PC-9 (cell line): ENCODE results near the gene KRT37. TPM values are rescaled to one million over a fixed set of nuclear protein-coding genes. Genes with fewer than 3 reads are reported as not detected.

ENCODE experiments used
- BruUV-seq: library from RNA; stranded (reverse); fragments of 400-500 nt; replicated peaks from 2 replicates; lab custom pipeline; 2021; lab: Mats Ljungman, UMichigan
- CTCF ChIA-PET: fragments of 300-600 bp; sonication (Branson Sonifier 250); formaldehyde crosslinking; loops from one replicate; lab custom pipeline; 2022; ENCODE audit warnings: antibody characterized with exemption; lab: Charles Lee
- POLR2A ChIA-PET: fragments of 300-600 bp; sonication (Branson Sonifier 250); formaldehyde crosslinking; loops from one replicate; lab custom pipeline; 2022; ENCODE audit warnings: antibody characterized with exemption; ENCODE audit not compliant: unreplicated experiment; lab: Charles Lee
- DNase-seq, 2 experiments: peaks; one replicate each; pipeline versions ENCODE4 v3.0.0 to v3.0.0-alpha.2; 2015 to 2022; ENCODE audit warnings: mixed read lengths in 1 of 2
- H2AFZ ChIP-seq: fragments of 200-600 bp; sonication (generic); 2 replicates; pipeline ENCODE4 v1.8.1; 2017; ENCODE audit warnings: antibody characterized with exemption
- H3F3A ChIP-seq: fragments of 200-600 bp; sonication (generic); 2 replicates; pipeline ENCODE4 v1.8.1; 2017; ENCODE audit warnings: antibody characterized with exemption, mild to moderate bottlenecking, low read depth; ENCODE audit not compliant: insufficient read depth
- H3K27ac ChIP-seq: fragments of 200-600 bp; sonication (generic); 2 replicates; pipeline ENCODE4 v1.6.1; 2016; ENCODE audit warnings: mixed run types
- H3K27me3 ChIP-seq: fragments of 200-600 bp; sonication (generic); 2 replicates; pipeline ENCODE4 v1.6.1; 2016; ENCODE audit warnings: low read depth, mixed run types; ENCODE audit not compliant: insufficient read depth
- H3K36me3 ChIP-seq: fragments of 200-600 bp; sonication (generic); 2 replicates; pipeline ENCODE4 v1.6.1; 2016; ENCODE audit warnings: low read depth, mixed run types
- H3K4me1 ChIP-seq: fragments of 200-600 bp; sonication (generic); replicated peaks from 2 replicates; pipeline ENCODE4 v1.6.1; 2016; ENCODE audit warnings: mixed run types; ENCODE audit not compliant: insufficient read depth
- H3K4me2 ChIP-seq: fragments of 200-600 bp; sonication (generic); 2 replicates; pipeline ENCODE4 v1.6.1; 2017; ENCODE audit warnings: mixed run types
- H3K4me3 ChIP-seq: fragments of 200-600 bp; sonication (generic); 2 replicates; pipeline ENCODE4 v1.6.1; 2016; ENCODE audit warnings: mixed run types
- H3K79me2 ChIP-seq: fragments of 200-600 bp; sonication (generic); 2 replicates; pipeline ENCODE4 v1.6.1; 2017; ENCODE audit warnings: low read depth, mixed run types
- H3K9me2 ChIP-seq: fragments of 200-600 bp; sonication (generic); 2 replicates; pipeline ENCODE4 v1.8.1; 2017; ENCODE audit warnings: mild to moderate bottlenecking; ENCODE audit not compliant: insufficient read depth
- H3K9me3 ChIP-seq: fragments of 200-600 bp; sonication (generic); 2 replicates; pipeline ENCODE4 v1.8.1; 2016; ENCODE audit warnings: low read depth; ENCODE audit not compliant: insufficient read depth
- H4K20me1 ChIP-seq: fragments of 200-600 bp; sonication (generic); 2 replicates; pipeline ENCODE4 v1.8.1; 2017; ENCODE audit not compliant: insufficient read depth
- EZH2 ChIP-seq: fragments of 200-600 bp; sonication (generic); IDR thresholded peaks from 2 replicates; pipeline ENCODE4 v1.8.0; 2017; ENCODE audit warnings: antibody characterized with exemption, low read depth
- intact Hi-C: fragments of 100-400 bp; cut with micrococcal nuclease; formaldehyde crosslinking; loops from one replicate; pipeline ENCODE4 v1.10.0; 2022; ENCODE audit not compliant: unreplicated experiment
- total RNA-seq: library from RNA; stranded (reverse); gene quantifications from 2 replicates; pipeline ENCODE4 v1.2.3, GENCODE V29; 2021
- TF ChIP-seq, protein P1 (sequence below): fragments of 200-600 bp; sonication (generic); conservative IDR thresholded peaks from 2 replicates; pipeline ENCODE4 v1.6.1; 2017; ENCODE audit warnings: mixed run types, antibody characterized with exemption, mild to moderate bottlenecking, moderate library complexity

KRT37 gene
- total RNA-seq, 1 experiment from 2014 or later, result not detected

DNA sequence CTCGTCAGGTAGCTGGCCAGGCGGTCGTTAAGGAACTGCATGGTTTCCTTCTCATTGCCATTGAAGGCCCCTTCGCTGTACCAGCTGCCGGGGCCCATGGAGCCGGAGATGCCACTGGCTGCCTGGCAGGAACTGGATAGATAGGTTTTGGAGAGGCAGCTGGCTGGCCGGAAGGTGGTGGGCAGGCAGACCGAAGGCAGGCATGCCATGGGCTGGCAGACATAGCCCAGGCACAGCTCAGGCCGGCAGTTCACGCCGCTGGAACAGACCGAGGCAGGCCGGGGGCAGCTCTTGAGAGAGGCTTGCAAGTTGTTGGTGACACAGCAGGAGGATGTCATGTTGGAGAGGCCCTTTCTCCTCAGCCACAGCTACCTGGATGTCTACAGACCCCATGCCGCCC lies 42.6 kb upstream of the KRT37 start, which contains the start of gene KRT32:
Gene KRT32, minus strand, starts transcription at position 399 of the 400 bp plus-strand sequence. Its CDS starts 61 bp downstream, at position 338.
- Histone ChIP-seq H3K9me3 (no peaks in the 10 kb centered on the region; the same call in 1 of the 2 replicates), H3K4me3 (no peak within 1 kb of the TSS), H3K4me2 (no peak within 1 kb of the TSS), H3K4me1 (peaks cover 20% of the 10 kb centered on the region), H3K27ac (no peak within 1 kb of the TSS), H2AFZ (no peak within 1 kb of the TSS), H3F3A (peaks cover 10% of the 10 kb centered on the region; the same call in 1 of the 2 replicates), H3K27me3 (no peaks in the 10 kb centered on the region), H3K36me3 (no peaks in the 10 kb centered on the region), H4K20me1 (no peaks in the 10 kb centered on the region), H3K79me2 (no peaks in the 10 kb centered on the region), H3K9me2 (no peaks in the 10 kb centered on the region)
- intact Hi-C loops, result no loop called here
- ChIA-PET CTCF (no interaction called here), POLR2A (no interaction called here)
- DNase-seq, result no peak
- TF ChIP-seq, protein P1, sequence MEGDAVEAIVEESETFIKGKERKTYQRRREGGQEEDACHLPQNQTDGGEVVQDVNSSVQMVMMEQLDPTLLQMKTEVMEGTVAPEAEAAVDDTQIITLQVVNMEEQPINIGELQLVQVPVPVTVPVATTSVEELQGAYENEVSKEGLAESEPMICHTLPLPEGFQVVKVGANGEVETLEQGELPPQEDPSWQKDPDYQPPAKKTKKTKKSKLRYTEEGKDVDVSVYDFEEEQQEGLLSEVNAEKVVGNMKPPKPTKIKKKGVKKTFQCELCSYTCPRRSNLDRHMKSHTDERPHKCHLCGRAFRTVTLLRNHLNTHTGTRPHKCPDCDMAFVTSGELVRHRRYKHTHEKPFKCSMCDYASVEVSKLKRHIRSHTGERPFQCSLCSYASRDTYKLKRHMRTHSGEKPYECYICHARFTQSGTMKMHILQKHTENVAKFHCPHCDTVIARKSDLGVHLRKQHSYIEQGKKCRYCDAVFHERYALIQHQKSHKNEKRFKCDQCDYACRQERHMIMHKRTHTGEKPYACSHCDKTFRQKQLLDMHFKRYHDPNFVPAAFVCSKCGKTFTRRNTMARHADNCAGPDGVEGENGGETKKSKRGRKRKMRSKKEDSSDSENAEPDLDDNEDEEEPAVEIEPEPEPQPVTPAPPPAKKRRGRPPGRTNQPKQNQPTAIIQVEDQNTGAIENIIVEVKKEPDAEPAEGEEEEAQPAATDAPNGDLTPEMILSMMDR, result no peak
- no peak for TF ChIP-seq EZH2
- no TSS peak for BruUV-seq

DNA sequence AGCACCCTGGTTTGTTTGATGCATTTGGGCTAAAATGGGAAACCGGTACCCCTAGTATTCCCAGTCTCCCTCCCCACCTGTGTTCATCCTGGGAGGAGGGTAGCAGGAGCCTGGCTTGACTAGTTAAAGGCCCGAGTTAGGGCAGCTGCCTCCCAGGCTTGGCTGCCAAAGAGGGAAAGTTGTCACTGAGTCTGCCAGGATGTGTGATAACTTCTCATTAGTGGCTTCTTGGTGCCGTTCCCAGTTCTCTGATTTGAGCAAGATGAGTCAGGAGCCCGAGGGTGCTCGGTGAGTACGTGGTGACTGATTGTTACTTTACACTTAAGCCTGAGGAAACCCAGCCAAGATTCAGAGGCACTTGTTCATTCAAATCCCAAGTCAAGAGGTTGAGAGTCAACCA lies 40.3 kb upstream of the KRT37 start:
- DNase-seq, result peak; percentile 73 to 93
- H3K27me3 ChIP-seq, result no peaks in the 10 kb centered on the region
- BruUV-seq, result no TSS peak
- H3K9me2 ChIP-seq, result no peaks in the 10 kb centered on the region
- peaks cover 20% of the 10 kb centered on the region for H3K4me1 ChIP-seq
- no peak for TF ChIP-seq EZH2
- TF ChIP-seq, protein P1, result no peak
- no peak overlapping the region for H3K4me3 ChIP-seq
- H3K36me3 ChIP-seq, result no peaks in the 10 kb centered on the region
- peak overlapping the region; percentile 45 for H3K4me2 ChIP-seq
- CTCF ChIA-PET, result no interaction called here
- peak overlapping the region; percentile 50 for H3K27ac ChIP-seq
- no peak overlapping the region for H2AFZ ChIP-seq
- H3K79me2 ChIP-seq, result no peaks in the 10 kb centered on the region
- intact Hi-C loops, result no loop called here
- POLR2A ChIA-PET, result interaction anchor here (0.5 to 0.6 kb wide), 3 partner anchors 12 to 839 kb away, joined by 3 to 11 read pairs (median 6); no protein-coding TSS in a partner anchor
- H4K20me1 ChIP-seq, result no peaks in the 10 kb centered on the region
- H3K9me3 ChIP-seq, result no peaks in the 10 kb centered on the region
- peaks cover 10% of the 10 kb centered on the region; the same call in 1 of the 2 replicates for H3F3A ChIP-seq

DNA sequence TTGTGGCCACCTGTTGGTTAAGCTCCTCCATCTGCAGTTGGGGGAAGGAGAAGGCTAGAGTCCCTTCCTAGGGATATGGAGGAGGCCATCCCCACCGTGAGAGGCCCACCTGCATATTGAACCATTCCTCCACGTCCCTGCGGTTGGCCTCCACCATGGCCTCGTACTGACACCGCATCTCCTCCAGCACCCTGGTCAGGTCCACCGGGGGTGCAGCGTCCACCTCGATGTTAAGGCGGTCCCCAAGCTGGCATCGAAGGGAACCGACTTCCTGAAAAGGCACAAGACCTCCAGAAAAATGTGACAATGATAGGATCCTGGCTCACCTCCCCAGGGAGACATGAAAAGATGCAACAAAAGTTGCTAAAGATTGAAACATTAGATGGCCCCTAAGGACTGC lies 39.8 kb upstream of the KRT37 start:
- H3K9me3 ChIP-seq, result no peaks in the 10 kb centered on the region
- no peaks in the 10 kb centered on the region for H4K20me1 ChIP-seq
- H3K79me2 ChIP-seq, result no peaks in the 10 kb centered on the region
- H2AFZ ChIP-seq, result no peak overlapping the region
- peaks cover 20% of the 10 kb centered on the region for H3K4me1 ChIP-seq
- H3K4me2 ChIP-seq, result peak overlapping the region; percentile 39; the same call in 1 of the 2 replicates
- TF ChIP-seq, protein P1, result no peak
- TF ChIP-seq EZH2, result no peak
- no peak overlapping the region for H3K4me3 ChIP-seq
- ChIA-PET CTCF (interaction anchor here (0.6 to 0.7 kb wide), 2 partner anchors 62 to 133 kb away, joined by 3 to 14 read pairs; no protein-coding TSS in a partner anchor), POLR2A (interaction anchor here (0.5 to 0.6 kb wide), 3 partner anchors 11 to 838 kb away, joined by 3 to 6 read pairs (median 4); no protein-coding TSS in a partner anchor)
- no peaks in the 10 kb centered on the region for H3K9me2 ChIP-seq
- no peaks in the 10 kb centered on the region for H3K36me3 ChIP-seq
- BruUV-seq, result no TSS peak
- no peak for DNase-seq
- H3K27ac ChIP-seq, result peak overlapping the region; percentile 50
- no peaks in the 10 kb centered on the region for H3K27me3 ChIP-seq
- intact Hi-C loops, result no loop called here
- H3F3A ChIP-seq, result peaks cover 10% of the 10 kb centered on the region; the same call in 1 of the 2 replicates
